Retinal pigment epithelial cell (primary cell): ENCODE data around the gene DUSP5.

Experiments used
- DNase-seq: peaks from one replicate; pipeline ENCODE4 v3.0.0-alpha.2; 2010; ENCODE audit warnings: low read depth
- H3K4me3 ChIP-seq: 2 replicates; pipeline ENCODE4 v1.5.1; 2011; ENCODE audit warnings: mild to moderate bottlenecking, low read length, control low read depth, moderate library complexity
- TF ChIP-seq, protein P1 (sequence below): conservative IDR thresholded peaks from 2 replicates; pipeline ENCODE4 v1.5.1; 2011; ENCODE audit warnings: low read depth, low read length, control low read depth, inconsistent platforms

The DUSP5 gene

DNA sequence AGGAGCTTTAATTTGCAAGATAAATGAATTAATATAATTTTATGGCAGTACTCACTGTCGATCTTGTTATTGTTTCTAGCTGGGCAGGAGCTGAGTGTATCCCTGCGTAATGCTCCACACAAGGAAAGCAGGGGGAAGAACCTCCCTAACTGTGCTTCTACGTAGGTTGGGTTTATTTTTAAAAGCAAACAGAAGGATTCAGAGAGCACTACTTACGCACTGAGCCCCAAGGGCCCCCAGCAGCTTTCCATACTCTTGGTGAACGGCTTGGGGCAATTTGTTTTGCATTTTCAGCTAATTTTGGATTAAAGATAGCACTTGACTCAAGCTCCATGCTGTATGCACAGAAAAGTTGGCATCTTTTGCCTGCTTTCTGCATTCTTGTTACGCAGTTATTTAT is 9.6 kb downstream of the DUSP5 start:
- TF ChIP-seq, protein P1, sequence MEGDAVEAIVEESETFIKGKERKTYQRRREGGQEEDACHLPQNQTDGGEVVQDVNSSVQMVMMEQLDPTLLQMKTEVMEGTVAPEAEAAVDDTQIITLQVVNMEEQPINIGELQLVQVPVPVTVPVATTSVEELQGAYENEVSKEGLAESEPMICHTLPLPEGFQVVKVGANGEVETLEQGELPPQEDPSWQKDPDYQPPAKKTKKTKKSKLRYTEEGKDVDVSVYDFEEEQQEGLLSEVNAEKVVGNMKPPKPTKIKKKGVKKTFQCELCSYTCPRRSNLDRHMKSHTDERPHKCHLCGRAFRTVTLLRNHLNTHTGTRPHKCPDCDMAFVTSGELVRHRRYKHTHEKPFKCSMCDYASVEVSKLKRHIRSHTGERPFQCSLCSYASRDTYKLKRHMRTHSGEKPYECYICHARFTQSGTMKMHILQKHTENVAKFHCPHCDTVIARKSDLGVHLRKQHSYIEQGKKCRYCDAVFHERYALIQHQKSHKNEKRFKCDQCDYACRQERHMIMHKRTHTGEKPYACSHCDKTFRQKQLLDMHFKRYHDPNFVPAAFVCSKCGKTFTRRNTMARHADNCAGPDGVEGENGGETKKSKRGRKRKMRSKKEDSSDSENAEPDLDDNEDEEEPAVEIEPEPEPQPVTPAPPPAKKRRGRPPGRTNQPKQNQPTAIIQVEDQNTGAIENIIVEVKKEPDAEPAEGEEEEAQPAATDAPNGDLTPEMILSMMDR, result no peak

DNA sequence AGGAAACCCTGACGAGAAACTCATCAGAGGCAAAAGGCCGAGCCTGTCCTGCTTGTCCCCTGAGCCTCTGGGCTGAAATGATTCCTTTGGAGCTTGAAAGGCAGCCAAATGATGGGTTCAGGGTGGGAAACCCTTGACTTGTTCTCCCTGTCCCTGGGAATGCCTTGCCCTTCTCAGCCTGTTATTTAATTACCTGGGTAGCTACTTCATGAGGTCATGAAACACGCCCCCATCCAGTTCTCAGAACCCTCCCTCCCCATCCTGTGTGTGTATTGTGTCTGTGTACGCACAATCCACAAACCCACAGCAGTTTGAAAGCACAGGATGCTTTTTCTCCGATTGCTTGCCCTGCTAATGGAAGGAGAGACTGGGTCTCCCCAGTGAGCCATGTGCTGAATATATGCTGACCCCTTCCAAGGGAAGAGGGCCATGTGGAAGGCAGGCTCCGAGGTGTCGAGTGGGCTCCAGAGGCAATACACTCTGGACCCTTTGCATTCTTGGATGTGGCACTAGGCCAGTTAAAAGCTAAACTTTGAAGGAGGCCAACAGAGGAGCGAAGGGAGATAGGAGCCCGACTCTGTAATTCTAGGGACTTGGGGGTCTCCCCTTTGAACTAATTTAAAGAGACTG is 10.6 kb downstream of the DUSP5 start:
- TF ChIP-seq, protein P1, result no peak
- no peak for DNase-seq
- H3K4me3 ChIP-seq, result no peak overlapping the region

More for the DNA sequence above, 9.6 kb downstream of the DUSP5 start:
- H3K4me3 ChIP-seq, result no peak overlapping the region
- no peak for DNase-seq

DNA sequence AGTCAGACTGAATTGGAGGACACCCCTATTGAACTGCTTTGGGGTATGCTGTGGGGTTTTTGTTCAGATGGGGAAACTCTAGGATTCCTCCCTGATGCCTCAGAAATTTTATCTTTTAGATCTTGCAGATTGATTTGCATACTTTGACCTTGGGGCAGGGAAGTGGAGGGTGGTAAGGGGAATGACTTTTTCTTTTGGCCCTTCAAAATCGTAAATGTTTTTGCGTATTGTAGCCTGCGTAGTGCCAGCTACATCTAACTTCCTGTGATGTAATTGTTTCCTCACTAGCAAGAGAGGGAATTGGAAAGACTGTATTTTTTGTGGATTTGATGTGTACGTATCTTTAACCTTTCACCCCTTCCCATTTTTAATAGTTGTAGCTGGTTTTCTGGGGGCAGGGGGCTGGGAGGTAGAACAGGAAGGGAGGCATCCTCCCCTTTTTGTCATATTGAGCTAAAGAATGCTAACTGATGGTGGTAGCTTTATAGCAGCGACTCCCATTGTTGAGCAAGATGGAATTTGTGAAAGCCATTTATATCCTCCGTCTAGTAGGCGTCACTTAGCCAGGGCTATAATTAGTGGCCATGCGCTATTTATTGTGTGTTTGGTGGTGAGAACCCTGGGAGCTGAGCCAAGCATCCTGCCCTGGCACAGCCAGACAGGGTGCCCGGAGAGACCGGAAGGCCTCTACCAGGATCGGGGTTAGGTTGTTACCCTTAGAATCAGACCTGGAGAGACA is 11.3 kb downstream of the DUSP5 start:
- DNase-seq, result no peak
- H3K4me3 ChIP-seq, result no peak overlapping the region
- TF ChIP-seq, protein P1, result no peak

DNA sequence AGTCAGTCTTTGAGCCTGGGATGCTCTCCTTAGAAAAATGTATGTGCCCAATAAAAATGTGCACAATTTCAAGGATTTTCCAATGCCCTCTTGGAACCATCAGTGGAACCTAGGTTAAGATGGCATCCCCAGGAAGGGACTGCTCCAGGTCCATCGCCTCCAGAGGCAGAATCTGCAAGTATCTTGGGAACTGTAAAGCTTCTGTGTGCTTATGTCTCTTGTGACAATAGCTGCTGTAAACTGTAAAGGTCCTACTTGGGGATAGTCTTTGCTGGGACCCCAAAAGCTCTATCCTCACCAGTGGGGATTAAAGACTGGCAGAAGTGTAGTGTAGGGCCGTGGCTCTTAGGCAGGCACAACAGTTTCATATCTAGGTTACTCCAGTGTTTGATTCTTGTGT is 11.9 kb downstream of the DUSP5 start:
- DNase-seq, result no peak
- TF ChIP-seq, protein P1, result no peak
- H3K4me3 ChIP-seq, result no peak overlapping the region

DNA sequence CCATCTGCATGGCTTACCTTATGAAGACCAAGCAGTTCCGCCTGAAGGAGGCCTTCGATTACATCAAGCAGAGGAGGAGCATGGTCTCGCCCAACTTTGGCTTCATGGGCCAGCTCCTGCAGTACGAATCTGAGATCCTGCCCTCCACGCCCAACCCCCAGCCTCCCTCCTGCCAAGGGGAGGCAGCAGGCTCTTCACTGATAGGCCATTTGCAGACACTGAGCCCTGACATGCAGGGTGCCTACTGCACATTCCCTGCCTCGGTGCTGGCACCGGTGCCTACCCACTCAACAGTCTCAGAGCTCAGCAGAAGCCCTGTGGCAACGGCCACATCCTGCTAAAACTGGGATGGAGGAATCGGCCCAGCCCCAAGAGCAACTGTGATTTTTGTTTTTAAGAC is 12.4 kb downstream of the DUSP5 start:
- TF ChIP-seq, protein P1, result no peak
- no peak for DNase-seq
- no peak overlapping the region for H3K4me3 ChIP-seq

DNA sequence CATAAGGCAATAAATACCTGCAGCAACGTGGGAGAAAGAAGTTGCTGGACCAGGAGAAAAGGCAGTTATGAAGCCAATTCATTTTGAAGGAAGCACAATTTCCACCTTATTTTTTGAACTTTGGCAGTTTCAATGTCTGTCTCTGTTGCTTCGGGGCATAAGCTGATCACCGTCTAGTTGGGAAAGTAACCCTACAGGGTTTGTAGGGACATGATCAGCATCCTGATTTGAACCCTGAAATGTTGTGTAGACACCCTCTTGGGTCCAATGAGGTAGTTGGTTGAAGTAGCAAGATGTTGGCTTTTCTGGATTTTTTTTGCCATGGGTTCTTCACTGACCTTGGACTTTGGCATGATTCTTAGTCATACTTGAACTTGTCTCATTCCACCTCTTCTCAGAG is 13.0 kb downstream of the DUSP5 start:
- no peak overlapping the region for H3K4me3 ChIP-seq
- DNase-seq, result no peak
- TF ChIP-seq, protein P1, result no peak
